G401 (cell line): ENCODE results near the gene CWH43. TPM values are rescaled to one million over a fixed set of nuclear protein-coding genes. Genes with fewer than 3 reads are reported as not detected.
A peak's percentile ranks its signal among the peaks of the same experiment; 100 is the strongest.
"Not testable (repeated sequence)": the region's sequence is repeated elsewhere in the genome, so short reads cannot be mapped to it uniquely, and the experiment has no call there.

ENCODE experiments used
- DNase-seq: peaks from one replicate; pipeline ENCODE4 v3.0.0-alpha.2; 2015; ENCODE audit warnings: low spot score
- in situ Hi-C: cut with HindIII; loops from 2 replicates; pipeline ENCODE4 v1.10.0; 2016; ENCODE audit warnings: low sequenced_read_pairs, mixed read lengths
- total RNA-seq: library from RNA; depleted of rRNA; stranded (reverse); fragments of >200 nt; shearing (Covaris generic); gene quantifications from 2 replicates; pipeline ENCODE4 v1.2.3, GENCODE V29; 2014; rRNA removed

CWH43 gene
- total RNA-seq, result not detected in 2 replicates

- in situ Hi-C loops, result no loop called here
- no peak for DNase-seq
Observed at GRCh38 chr4:48985976-48986653, at the start of gene CWH43. Gene CWH43, plus strand, starts transcription at chr4:48986275. Its CDS starts 155 bp downstream, at chr4:48986430.

- in situ Hi-C loops, result no loop called here
- DNase-seq, result no peak
Observed at GRCh38 chr4:48937033-48937432, 49.0 kb upstream of the CWH43 start.

- DNase-seq, result no peak
- in situ Hi-C loops, result no loop called here
Observed at GRCh38 chr4:48938831-48939230, 47.2 kb upstream of the CWH43 start.

GRCh38 chr4:48939785-48940184 lies 46.3 kb upstream of the CWH43 start:
- DNase-seq, result peak; percentile 17
- in situ Hi-C loops, result no loop called here

- in situ Hi-C loops, result no loop called here
- DNase-seq, result no peak
Observed at GRCh38 chr4:48943387-48943786, 42.7 kb upstream of the CWH43 start.

GRCh38 chr4:48944252-48944651 lies 41.8 kb upstream of the CWH43 start:
- no peak for DNase-seq
- in situ Hi-C loops, result no loop called here

GRCh38 chr4:48944756-48945241 lies 41.3 kb upstream of the CWH43 start:
- in situ Hi-C loops, result no loop called here
- DNase-seq, result no peak

GRCh38 chr4:48945981-48946380 lies 40.1 kb upstream of the CWH43 start:
- no peak for DNase-seq
- in situ Hi-C loops, result no loop called here

- DNase-seq, result no peak
- in situ Hi-C loops, result no loop called here
Observed at GRCh38 chr4:48947731-48948130, 38.3 kb upstream of the CWH43 start.

- DNase-seq, result no peak
- in situ Hi-C loops, result no loop called here
Observed at GRCh38 chr4:48949086-48949485, 37.0 kb upstream of the CWH43 start.

- in situ Hi-C loops, result no loop called here
- DNase-seq, result no peak
Observed at GRCh38 chr4:48949518-48950219, 36.4 kb upstream of the CWH43 start.

GRCh38 chr4:48954314-48954713 lies 31.8 kb upstream of the CWH43 start:
- in situ Hi-C loops, result no loop called here
- no peak for DNase-seq

GRCh38 chr4:48957366-48957765 lies 28.7 kb upstream of the CWH43 start:
- in situ Hi-C loops, DNase-seq: not testable (repeated sequence)

GRCh38 chr4:48958582-48958981 lies 27.5 kb upstream of the CWH43 start:
- no peak for DNase-seq
- in situ Hi-C loops, result no loop called here

GRCh38 chr4:48960988-48961635 lies 25.0 kb upstream of the CWH43 start:
- in situ Hi-C loops, result no loop called here
- DNase-seq, result no peak

GRCh38 chr4:48962636-48963035 lies 23.4 kb upstream of the CWH43 start:
- DNase-seq, result no peak

GRCh38 chr4:48963042-48963679 lies 22.9 kb upstream of the CWH43 start:
- DNase-seq, result peak; percentile 81
- in situ Hi-C loops, result no loop called here

More at GRCh38 chr4:48962636-48963035, 23.4 kb upstream of the CWH43 start:
- in situ Hi-C loops, result no loop called here

- in situ Hi-C loops, result no loop called here
- no peak for DNase-seq
Observed at GRCh38 chr4:48967101-48967500, 19.0 kb upstream of the CWH43 start.

- in situ Hi-C loops, result no loop called here
- DNase-seq, result peak; percentile 70
Observed at GRCh38 chr4:48967631-48968030, 18.4 kb upstream of the CWH43 start.

- DNase-seq, result no peak
- in situ Hi-C loops, result no loop called here
Observed at GRCh38 chr4:48968814-48969213, 17.3 kb upstream of the CWH43 start.
